GM19238 (cell line): Measurements from ENCODE around the gene PRKN.

Experiments used
- DNase-seq: peaks from one replicate; pipeline ENCODE4 v3.0.0; 2011; ENCODE audit warnings: low spot score; ENCODE audit not compliant: insufficient read length

PRKN gene

GRCh38 chr6:162379757-162380409 is 347.7 kb downstream of the PRKN start:
- DNase-seq: no peak

DNA sequence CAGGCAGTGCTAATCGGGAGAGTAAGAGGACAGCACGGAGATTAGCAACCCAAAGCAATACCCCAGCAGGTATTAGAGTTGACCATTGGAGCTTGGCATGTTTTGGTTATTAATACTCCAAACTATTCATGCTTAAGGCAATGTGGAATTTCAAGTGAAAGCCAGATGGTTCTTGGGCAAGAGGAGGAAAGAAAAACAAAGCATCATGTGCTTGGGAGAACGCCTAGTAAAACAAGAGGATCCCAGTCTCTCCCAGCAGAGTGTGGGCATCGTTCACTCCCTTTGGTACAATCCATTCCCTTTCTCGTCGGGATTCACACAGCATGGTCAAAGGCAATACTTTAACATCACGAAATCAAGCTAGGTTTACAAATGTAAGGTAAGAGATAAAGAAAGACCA is 349.8 kb downstream of the PRKN start:
- no peak for DNase-seq

- DNase-seq: no peak
Measured at GRCh38 chr6:162373868-162374267, 353.7 kb downstream of the PRKN start.

DNA sequence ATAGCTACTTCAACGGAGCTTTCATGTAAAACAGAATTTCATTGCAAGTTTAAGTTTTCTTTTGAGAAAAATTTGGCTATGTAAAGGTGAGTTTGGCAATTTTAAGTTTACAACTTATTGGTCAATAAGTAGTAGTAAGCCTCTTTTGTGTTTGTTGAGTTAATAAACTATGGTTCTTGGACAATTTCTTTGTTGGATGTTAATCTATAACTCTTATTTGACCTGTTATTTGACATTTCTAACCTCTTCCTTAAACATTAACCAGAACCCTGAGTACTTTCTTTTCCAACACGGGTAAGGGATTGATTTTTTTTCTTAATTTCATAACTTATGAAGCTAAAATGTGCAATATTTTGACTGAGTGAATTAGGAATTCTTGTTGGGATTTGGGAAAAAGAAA is 354.4 kb downstream of the PRKN start:
- DNase-seq: no peak

- DNase-seq: no peak
Measured at GRCh38 chr6:162372106-162372505, 355.5 kb downstream of the PRKN start.

GRCh38 chr6:162371121-162371520 is 356.4 kb downstream of the PRKN start:
- DNase-seq: no peak

DNA sequence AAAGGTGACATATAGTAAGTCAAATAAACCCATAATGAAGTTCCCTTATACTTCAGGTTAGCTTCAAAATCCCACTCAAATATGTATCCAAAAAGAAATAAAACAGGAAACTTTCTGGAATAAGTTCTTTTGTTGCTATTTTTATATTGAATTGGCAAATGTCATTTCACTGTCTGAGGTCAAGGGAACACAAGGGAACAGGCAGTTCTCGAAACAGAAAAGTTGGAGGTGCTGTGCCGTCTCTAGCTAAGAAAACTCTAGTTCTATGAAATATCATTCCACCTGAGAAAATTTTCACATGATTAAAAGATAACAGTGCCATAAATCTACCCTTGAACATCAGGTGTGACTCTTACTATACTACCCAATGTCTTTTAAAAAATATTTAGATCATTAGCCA is 358.5 kb downstream of the PRKN start:
- DNase-seq: no peak

- DNase-seq: no peak
Measured at GRCh38 chr6:162364488-162364887, 363.1 kb downstream of the PRKN start.

- no peak for DNase-seq
Measured at GRCh38 chr6:162363757-162364156, 363.8 kb downstream of the PRKN start.

DNA sequence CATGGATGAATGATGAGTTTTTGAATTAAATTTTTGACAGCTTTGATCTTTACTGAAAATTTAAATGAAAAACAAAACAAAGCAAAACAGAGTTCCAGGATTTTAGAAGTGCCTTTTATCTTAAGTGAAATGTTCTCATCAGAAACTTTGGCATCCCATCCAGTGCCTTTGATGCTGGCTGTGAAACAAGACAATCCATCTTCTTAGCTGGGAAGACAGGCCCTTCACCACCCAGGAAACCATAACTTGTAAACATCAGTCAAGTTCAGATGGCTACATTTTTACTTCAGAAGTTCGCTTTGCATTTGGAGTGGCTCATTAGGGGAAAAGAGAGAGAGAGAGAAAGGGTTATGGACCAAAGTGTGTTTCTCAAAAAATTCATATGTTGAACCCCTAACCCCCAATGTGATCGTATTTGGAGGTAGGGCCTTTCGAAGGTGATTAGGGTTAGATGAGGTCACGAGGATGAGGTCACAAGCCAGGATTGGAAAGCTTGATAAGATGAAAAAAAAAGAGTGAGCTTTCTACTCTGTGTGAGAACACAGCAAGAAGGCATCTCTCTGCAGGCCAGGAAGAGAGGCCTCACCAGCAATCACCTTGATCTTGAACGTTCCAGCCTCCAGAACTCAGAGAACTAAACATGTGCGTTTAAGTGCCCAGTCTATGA is 366.5 kb downstream of the PRKN start:
- DNase-seq: no peak

- DNase-seq: no peak
Measured at GRCh38 chr6:162358625-162359024, 368.9 kb downstream of the PRKN start.

DNA sequence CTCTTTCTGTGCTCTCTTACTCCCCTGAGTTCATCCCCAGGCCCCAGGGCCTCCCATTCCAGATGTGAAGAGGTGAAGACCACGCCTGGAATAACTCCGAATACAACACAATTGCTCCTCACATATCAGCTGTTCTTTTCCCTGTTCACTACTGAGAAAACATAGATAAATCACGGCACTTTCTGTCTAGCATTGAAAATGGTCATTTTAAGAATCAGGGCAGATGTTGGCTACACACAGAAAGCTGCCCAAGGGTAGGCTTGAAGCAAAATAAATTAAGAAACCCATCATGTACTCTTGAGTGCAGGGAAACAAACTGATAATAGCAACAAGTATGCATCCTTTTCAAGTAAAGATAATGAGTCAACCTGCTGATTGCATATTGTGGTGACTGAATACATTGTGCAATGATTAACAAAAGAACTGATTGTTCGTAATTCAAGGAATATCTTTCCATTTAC is 382.5 kb downstream of the PRKN start:
- DNase-seq: no peak

DNA sequence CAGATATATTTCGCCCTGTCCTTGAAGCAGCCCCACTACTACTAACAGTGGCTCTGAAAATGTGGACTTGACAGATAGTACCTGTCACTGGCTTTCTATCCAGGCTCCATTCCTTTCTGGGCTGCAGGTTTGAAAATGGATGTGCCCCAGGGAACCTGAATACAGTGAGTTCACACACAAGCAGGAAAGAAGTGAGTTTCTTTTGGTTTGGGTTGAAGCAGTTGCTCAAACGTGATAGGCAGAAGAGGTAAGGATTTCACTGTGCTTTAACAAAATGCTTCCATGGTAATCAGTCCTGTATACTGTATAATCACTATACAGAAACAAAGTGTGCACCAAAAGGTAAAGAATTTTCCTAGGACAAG is 382.9 kb downstream of the PRKN start:
- DNase-seq: no peak

DNA sequence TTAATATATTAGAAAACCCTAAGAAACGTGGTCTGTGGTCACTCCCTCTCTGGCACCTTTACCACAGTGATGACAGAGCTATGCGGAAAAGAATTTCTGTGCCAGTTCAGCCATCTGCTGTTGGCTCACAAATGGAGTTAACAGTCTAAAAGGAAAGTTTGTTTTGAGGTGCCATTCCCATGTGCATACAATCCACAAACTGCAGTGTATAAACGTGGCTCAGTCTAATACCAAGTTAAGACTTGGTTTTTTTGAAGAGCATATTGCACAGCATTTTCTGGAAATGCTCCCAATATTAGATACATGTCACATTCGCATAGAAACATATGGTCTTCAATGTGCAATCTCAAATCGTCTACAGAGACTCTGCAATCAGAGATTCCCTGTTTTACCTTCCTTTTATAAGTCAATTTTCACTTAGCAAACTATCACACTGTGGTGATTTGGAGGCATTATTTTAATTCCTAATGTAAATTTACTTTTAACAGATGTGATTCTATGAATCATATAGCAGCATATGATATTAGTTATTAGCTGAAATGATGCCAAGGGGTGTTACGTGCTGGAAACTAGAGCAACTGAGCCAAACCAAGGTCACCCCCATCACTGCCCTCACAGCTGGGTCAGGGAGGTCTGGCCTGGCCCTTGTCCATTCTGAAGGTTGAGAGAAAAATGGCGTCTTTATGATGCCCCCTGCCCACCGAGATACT is 383.5 kb downstream of the PRKN start:
- no peak for DNase-seq

DNA sequence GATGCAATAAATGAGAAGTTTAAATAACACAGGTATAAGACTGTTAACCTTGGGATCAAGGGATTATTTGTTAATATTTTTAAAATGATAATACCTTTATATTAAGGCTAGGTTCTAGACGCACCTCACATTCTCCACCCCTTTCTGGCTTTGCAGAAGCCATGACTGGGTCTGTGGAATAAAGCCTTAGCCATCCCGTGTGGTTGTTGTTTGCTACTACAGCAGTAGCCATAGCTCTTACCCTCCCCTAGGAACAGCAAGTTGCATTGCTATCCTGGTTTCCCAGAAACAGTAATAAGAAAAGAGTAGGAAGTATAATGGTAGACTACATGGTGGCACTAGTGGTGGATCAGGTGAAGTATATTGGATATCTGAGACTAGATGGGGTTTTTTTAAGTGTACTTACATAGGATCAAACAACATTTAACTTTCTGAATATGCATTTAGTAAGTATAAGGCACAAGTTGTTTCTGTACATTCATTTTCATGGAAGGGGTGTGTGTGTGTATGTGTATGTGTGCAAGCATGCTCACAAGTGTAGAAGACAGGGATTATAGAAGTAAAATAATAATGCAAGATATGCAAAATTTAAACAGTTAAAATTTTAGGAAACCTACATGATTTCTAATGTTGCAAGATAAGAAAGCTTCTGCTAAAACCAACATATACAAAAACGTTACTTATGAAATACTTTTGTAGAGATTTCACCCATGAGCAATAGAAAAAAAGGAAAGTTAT is 384.2 kb downstream of the PRKN start:
- DNase-seq: no peak

DNA sequence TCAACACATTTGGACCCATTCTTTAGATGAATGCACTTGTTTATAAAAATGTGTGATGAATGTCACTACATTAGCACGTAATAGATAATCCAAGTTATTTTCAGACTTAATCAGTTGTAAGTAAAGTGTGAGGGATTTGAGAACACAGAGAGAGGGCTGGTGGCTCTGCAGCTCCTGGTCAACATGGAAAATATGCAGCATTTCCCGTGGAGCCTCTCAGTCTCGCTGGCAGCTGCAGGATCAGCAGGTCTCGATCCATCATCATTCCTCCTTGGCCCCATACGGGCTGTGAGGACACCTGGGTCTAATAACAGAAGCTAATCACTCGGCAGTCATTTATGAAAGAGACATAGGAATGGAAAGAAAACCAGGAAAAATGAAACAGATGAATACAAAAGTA is 390.2 kb downstream of the PRKN start:
- DNase-seq: no peak

GRCh38 chr6:162336359-162336758 is 391.2 kb downstream of the PRKN start:
- no peak for DNase-seq

- no peak for DNase-seq
Measured at GRCh38 chr6:162332365-162332764, 395.2 kb downstream of the PRKN start.

- DNase-seq: no peak
Measured at GRCh38 chr6:162331911-162332310, 395.7 kb downstream of the PRKN start.

GRCh38 chr6:162325826-162326225 is 401.7 kb downstream of the PRKN start:
- no peak for DNase-seq

DNA sequence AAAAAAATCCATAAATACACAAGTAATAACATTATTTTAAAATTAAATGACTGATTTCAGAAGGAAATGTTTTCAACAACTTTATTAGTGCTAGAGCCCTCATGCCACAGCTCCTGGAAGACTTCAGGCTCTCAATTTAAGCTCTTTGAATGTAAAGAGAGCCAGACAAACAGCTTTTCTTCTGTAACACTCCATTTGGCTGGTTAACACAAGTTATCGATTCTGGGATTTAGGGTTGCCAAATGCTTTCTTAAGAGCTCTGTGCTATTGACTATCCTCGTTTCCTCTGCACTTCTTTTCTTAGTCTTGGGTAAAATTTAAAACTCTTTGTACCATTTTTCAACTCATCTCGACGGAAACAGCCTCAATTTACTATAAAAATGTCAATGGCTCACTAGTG is 402.5 kb downstream of the PRKN start:
- DNase-seq: no peak

GRCh38 chr6:162315291-162315690 is 412.3 kb downstream of the PRKN start:
- no peak for DNase-seq
